GM18502 (cell line): ENCODE results near the gene PDE4B.

Source experiments
- ATAC-seq: cut with Tn5 transposase; IDR thresholded peaks from one replicate; pipeline ENCODE4 v1.9.1; 2021; ENCODE audit warnings: mild to moderate bottlenecking; ENCODE audit not compliant: unreplicated experiment, poor library complexity

The PDE4B gene

GRCh38 chr1:66217561-66217960, 424.9 kb downstream of the PDE4B start:
- ATAC-seq: no peak

- no peak for ATAC-seq
Measured at GRCh38 chr1:66220477-66220876, 427.8 kb downstream of the PDE4B start.

- ATAC-seq: no peak
Measured at GRCh38 chr1:66223681-66224080, 431.0 kb downstream of the PDE4B start.

- no peak for ATAC-seq
Measured at GRCh38 chr1:66226985-66227384, 434.3 kb downstream of the PDE4B start.

DNA sequence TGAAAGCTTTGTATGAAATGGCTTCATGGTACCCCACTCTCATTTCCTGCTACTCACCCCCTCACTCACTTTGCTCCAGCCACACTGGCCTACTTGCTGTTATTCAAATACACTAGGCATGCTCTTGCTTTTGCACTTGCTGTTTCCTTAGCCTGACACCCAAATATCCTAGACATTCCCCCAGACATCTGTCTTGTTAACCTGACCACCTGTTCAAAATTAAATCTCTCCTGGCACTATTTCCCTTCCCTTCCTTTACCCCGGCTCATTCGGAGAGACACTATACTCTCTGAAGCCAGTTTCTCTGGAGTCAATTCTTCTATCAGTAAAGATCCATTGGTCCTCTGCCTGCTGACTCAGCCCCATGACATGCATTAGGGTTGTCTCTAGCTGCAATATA, 435.3 kb downstream of the PDE4B start:
- no peak for ATAC-seq

DNA sequence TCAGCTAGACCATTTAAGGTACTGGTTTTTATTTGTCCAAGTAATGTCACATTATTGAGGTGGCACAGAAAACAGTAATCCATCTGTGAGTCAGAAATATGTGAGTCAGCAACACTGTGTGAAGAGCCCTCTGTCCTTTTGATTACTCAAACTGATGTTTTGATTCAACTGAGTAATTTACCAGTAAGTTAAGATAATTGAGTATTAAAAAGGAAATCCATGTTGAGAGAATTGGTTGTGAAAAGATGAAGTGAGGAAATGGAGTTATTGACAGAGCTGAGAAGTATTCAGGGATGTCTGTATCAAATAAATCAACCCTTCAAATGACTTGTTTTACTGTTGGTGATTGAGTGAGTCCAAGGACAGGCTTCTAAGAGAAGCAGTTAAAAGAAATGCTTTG, 438.5 kb downstream of the PDE4B start:
- no peak for ATAC-seq

DNA sequence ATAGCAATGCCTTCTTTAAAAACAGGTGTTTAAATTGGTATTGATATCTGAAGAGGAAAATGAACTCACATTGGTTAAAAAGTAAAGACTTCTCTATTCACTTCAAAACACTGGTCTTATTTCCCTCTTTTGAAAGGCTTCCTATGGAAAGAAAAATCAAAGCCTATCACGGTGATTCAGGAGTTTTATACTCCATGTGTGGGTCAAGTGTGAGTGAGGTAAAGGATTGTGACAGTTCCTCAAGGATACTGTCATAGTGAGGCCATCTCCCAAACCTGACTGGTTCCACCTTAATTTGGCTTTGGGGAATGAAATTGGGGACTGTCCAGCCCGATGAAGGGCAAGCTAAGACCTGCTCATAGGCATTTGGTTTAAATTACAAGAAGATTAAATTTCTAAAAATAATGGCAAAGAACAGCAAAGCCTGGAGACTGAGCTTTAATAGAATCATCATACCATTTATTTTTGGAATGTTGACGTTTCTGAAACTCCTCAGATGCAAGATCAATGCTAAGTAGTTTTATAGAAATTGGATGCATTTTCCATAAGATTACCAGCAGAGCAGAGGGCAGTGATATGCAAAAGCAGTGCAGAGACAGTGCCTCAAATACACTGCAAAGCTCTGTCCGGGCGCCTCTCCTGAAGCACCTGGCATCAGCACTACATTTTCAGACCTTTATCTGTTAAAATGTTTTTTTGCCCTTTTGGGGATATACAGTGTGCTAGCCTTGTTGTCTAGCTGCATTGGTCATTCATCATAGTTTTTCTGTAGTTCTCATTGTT, 439.2 kb downstream of the PDE4B start:
- ATAC-seq: no peak

GRCh38 chr1:66237042-66237441, 444.3 kb downstream of the PDE4B start:
- ATAC-seq: no peak

DNA sequence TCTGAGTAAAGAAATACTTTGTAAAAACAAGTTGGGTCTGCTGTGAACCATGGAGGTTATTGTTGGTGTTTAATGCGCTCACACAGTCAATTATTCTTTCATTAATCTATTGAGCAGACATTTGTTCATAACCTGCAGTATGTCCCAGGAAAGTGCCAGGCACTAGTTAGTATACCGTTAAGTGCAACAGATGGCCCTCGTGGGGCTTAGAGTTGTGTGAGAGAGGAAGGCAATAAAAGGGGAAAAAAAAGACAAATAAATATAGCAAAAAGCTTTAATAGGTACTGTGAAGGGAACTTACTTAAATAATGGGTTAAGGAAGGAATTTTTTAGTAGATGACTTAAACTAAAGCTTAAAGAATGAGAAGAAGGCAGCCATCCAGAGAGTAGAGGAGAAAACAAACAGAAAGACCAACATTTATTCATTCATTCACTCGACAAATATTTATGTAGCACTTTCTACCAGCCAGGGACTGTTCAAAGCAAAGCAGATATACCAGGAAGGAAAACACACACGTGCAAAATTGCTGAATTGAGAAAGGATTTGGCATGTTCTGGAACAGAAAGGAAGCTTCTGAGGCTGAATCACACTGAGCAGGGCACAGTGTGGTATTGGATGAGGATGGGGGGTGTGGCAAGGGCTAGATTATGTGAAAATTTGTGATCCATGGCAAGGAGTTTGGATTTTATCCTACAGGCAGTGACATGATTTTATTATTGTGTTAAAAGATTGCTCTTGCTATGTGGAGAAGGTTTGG, 445.2 kb downstream of the PDE4B start:
- ATAC-seq: no peak

- no peak for ATAC-seq
Measured at GRCh38 chr1:66239834-66240233, 447.1 kb downstream of the PDE4B start.

GRCh38 chr1:66240491-66241484, 448.1 kb downstream of the PDE4B start:
- ATAC-seq: no peak

- peak; percentile 66 for ATAC-seq
Measured at GRCh38 chr1:66242646-66243547, 450.2 kb downstream of the PDE4B start.

- ATAC-seq: peak; percentile 42
Measured at GRCh38 chr1:66243548-66244130, 450.9 kb downstream of the PDE4B start.

- no peak for ATAC-seq
Measured at GRCh38 chr1:66244429-66244828, 451.7 kb downstream of the PDE4B start.

GRCh38 chr1:66245691-66246090, 453.0 kb downstream of the PDE4B start:
- ATAC-seq: no peak

DNA sequence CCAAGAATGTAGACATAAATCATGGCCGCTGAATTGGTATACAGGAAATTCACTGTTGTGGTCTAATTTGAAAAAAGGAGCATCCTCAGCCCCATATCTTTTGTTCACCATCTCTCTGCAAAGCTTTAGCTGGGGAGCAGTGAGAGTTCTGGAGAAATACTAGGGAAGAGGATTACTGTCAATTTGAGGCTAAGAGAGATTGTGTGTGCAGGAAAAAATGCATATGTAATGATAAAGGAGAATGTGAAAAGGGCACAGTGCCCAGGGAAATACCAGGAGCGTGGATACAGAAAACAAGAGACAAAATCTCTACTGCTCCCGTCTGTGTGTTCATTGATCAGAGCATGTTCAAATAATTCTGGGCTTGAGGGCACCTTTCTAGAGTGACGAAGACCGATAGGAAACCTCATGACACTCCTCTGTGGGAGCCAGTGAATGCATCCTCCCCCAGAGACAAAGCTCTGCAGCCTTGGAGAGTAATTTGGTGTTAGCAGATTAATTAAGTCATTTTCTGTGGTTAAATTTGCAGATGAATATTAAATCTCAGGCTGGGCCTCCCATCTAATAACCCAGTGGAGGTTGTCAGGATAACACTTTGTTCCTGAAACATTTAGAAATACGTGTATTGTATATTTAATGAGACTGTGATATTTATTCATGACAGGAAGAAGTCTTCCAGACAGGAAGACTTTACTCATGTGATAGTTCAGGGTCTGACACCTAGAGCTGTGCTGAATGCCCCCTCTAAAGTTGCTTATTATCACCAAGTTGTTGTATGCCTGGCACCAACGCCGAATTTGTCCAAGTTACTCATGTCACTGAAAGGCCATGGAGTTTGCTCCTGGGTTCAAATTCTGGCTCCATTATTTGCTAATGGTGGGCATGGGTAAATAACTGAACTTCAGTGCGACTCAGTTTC, 453.9 kb downstream of the PDE4B start:
- ATAC-seq: no peak

DNA sequence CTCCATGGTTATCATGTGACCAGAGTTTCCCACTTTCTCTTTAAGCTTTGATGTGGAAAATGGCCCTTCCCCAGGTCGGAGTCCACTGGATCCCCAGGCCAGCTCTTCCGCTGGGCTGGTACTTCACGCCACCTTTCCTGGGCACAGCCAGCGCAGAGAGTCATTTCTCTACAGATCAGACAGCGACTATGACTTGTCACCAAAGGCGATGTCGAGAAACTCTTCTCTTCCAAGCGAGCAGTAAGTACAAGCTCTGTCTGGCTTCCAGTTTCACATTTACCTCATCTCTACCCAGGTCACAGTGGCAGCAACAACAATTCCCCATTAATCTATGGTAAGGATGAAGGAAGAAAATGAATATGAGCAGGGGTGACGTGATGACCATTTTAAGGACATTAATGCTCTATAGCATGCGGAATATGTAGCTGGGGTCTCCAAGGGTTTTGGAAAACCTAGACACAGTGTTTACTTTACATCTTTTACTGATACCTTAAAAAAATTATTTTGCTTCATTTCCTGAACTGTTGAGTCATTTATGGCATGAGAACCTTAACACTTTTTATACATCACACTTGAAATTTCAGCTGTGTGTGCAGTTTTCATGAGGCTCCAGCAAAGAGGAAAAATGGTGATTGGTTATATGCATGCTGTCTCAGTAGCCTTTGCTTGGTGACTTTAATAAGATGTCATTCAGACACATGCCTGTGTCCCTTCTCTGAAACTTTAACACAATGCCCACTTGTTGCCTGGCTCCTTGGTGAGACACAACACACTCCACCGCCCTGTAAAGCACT, 454.9 kb downstream of the PDE4B start:
- peak; percentile 86 for ATAC-seq
